Activated gamma-delta T cell treated with Interleukin-2 at 50 U/mL for 16 hours (primary cell): ENCODE results near the gene DENND2D.
A peak's percentile ranks its signal among the peaks of the same experiment; 100 is the strongest.
"Not testable (repeated sequence)": the region's sequence is repeated elsewhere in the genome, so short reads cannot be mapped to it uniquely, and the experiment has no call there.

Experiments
- DNase-seq: peaks from one replicate; pipeline ENCODE4 v3.0.0-alpha.2; 2020

Gene DENND2D

DNA sequence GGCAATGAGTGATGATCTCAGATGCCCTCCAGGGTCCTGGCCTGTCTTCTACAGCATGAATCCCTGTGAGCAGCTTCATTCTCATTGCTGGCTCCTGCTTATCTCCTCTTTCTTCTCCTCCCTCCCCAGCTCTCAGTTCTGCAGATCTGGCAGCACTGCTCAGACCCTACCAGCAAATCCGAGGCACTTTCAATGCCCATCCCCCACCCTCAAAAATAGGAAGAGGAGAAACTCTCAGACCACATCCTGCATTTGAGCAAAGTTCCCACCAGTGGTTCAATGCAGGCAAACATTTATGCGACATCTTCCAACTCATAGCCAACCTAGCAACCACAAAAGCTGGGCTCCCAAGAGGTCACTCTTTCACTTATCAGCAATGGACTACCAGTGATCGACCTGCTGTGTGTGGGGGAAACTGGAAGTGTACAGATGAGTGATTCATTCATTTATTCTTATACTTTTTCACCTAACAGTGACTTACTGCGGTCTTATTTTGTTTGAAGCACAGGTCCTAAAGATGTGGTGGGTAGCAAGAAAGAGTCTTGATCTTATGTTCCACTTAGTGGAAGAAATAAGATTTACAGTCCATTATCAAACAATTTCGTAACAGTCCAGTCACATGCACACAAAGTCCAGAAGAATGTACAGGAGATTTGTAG lies 21.3 kb upstream of the DENND2D start:
- DNase-seq, result peak; percentile 54

DNA sequence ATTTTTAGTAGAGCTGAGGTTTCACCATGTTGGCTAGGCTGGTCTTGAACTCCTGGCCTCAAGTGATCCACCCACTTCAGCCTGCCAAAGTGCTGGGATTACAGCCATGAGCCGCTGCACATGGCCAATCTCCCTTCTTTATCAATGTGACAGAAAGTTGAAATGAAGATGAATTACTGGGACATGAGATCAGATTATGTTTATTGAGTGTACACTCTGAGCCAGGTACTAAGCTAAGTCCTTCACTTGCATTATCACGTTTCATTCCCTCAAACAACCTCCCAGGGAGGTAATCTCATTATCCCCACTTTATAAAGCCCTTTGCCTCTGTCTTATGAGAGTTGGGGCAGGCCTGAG lies 20.8 kb upstream of the DENND2D start:
- no peak for DNase-seq

DNA sequence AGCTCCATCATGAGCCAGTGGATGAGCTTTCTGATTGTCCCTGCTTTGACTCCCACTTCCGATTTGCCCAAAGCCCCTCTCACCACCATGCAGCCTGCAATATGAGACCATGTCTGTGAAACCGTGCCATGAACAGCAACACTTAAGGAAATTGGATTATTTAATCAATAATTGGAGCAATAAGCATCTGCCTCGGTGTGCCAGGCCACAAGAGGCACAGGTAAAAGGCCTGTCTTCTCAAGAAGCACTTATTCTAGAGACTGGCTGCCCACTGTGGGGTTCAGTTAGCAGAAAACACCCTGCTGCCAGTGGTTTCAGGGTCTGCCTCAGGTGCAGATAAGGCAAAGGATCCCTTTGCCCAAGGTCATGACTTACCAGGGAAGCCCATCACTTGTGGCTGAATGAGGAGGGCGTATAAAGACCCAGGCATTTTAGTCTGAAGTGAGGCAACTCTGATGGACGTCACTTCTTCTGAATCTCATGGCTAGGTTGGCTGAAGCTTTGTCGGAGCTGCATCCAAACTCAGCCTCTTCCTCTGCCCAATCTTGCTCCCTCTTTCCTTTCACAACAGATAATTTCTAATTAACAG lies 19.9 kb upstream of the DENND2D start:
- DNase-seq, result no peak

DNA sequence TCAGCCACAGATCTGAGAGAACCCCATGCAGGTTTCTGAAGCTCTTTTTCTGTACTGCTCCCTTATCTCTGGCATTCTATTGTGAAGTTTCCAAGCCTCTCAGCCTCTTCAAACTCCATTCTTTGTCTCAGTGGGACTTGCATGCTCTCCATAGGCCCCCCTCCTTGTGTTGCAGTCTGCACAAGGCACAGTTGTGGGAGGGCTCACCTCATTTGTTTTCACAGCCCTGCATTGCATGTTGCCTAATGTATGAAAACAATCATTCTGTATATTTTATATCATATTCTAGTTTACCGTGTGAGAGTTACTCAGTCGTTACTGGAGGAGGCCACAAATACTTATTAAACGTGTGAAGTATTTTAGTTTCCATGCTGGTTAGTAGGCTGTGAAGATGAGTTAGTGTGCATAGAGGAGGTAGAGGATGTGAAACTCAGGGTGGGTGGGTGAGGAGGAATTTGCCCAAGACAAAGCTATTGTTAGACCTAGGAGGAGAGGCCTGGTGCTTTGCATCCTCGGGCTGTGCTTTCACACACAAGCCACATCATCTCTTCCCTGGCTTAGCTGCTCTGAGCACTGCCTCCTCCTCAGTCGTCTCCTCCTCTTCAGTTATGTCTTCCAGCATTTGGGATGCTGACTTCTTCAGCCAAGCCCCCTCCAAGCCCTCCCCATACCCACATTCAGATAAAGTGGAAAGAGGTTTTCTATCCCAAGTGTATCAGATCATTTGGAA lies 19.3 kb upstream of the DENND2D start:
- no peak for DNase-seq

DNA sequence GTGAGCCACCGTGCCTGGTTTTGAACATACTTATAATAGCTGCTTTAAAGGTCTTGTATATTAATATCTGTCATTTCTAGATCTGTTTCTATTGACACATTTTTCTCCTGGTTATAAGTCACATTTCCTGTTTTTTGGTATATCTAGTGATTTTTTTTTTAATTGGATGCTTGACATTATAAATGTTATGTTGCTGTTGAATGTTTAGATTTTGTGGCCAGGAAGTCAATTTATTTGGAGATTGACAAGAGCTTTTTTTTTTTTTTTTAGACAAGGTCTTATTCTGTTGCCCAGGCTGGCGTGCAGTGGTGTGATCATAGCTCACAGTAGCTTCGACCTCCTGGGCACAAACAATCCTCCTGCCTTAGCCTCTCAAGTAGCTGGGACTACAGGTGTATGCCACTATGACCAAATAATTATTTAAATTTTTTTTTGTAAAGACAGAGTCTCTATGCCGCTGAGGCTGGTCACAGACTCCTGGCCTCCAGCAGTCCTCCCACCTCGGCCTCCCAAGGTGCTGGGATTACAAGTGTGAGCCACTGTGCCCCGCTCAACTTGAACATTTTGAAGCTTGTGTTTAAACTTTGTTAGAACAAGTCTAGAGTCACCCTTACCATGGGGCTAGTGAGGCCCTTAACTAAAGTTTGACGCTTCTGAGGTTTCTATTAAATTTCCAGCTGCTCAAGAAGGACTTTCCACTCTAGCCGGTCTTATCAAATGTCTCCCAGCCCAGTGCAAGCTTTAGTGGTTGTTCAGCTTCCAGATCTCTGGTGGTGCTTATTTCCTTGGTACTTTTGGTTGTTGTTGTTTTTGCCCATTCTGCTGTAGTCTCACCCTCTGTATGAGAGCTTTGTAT lies 18.5 kb upstream of the DENND2D start:
- DNase-seq, result no peak

DNA sequence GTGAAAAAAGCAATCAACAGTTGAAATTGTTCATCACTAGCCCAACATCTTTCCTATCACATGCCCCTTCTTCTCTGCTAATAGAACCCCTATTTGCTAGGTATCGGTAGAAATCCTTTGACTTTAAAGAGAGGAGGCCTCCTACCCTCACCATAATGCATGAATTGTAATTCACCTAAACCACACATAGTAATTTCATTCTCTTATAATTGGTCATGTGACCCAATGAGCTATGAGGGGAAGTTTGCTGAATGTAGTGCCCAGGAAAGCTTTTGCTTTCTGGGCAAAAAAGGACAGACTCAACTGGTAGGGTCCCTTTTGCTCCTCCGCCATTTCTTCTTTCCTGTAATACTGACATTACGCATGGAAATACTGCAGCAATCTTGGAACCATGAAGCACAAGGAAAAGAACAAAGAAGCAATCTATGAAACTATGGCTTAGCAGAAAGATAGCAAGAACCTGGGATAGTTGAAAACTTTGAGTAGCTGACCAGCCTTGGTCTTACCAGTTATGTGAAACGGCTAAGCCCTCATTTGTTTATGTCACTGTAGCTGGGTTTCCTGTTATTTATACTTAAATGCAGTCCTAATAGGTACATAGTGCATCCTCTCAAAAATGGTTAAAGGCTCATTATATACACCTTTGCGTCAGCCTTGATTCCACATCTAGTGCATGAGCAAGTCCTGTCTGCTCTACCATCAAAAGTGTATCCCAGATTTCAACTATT lies 16.9 kb upstream of the DENND2D start:
- DNase-seq, result no peak

DNA sequence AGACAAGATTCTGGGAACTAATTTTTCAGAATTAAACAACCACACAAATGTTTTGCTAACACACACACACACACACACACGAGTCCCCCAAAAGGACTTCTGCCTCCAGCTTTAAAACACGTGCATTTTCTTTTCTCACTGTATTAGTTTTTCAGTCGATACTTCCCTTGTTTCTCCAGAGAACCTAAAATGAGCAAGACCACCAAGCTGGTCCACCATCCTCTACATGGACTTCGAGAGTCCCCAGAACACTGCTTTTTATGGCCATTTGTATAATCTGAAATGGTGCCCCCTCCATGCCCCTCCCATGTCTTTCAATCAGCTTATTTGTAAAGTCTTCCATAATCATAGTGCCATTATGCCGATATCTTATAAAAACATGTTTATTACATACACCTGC lies 16.3 kb upstream of the DENND2D start:
- no peak for DNase-seq

DNA sequence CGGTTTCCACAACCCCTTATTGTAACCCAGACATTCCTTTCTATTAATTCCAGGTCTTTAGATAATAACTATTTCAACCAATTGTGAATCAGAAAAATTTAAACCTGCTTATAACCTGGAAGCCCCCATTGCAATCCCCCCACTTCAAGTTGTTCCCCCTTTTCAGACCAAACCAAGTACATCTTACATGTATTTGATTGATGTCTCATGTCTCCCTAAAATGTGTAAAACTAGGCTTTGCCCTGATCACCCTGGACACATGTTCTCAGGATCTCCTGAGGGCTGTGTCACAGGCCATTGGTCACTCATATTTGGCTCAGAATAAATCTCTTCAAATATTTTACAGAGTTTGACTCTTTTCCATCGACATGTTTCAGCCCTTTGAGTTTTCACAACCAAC lies 14.8 kb upstream of the DENND2D start:
- DNase-seq, result not testable (repeated sequence)

DNA sequence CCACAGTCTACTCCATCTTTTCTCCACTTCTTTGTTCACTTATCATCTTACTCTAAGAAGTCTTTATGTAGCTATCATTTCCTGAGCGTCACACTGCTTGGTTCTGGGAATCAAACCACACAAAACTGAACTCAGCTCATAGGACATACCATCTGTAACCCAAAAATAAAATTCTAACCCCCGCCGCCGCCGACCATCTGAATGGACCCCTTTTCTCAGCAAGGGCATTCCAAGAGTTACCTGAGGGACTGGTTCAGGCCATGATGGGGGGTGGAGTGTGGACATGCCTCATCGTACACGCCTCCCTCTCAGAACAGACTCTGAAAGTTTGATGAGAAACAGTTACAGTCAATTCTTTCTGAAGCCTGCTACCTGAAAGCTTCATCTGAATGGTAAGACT lies 14.4 kb upstream of the DENND2D start:
- no peak for DNase-seq

DNA sequence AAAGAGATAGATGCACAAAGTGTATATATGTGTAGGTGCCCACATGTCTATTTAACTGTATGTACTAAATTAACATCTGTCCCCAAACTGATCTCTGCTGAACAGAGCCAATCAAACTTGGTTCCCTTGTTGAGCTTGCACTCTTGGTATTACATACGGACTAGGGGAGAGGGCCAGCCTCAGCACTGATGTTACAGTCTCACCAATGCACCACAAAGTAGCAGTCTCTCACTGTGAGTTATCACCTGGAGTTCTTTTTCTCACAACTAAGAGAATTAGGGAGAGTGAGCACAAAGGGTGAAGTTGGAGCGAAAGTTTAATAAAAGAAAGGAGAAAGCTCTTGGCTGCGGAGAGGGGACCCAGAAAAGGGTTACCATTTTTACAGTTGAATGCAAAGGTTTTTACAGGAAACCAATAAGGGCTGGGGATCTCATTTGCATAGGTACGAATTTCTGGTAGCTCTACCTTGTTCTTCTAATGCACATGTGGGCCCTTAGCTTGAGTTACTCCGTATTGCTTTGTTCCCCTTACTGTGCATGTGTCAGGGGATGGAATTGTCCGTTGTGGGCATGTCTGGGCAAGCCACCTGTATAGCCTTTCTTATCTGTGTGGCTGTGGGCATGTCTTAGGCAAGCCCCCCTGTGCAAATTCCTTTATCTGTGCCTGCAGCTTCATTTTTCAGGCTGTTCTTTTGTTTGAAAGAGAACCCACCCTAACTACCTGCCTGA lies 13.8 kb upstream of the DENND2D start:
- DNase-seq, result no peak

DNA sequence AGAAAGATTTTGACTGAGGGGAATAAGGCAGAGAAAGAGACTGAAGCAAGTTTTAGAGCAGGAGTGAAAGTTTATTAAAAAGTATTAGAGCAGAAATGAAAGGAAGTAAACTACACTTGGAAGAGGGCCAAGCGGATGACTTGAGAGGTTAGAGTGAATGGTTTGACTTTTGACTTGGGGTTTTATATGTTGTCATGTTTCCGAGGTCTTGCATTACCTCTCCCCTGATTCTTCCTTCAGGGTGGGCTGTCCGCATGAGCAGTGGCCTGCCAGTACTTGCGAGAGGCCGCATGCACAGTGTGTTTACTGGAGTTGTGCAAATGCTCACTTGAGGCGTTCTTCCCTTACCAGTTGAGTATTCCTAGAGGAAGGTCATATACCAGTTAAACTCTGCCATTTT lies 13.0 kb upstream of the DENND2D start:
- no peak for DNase-seq

DNA sequence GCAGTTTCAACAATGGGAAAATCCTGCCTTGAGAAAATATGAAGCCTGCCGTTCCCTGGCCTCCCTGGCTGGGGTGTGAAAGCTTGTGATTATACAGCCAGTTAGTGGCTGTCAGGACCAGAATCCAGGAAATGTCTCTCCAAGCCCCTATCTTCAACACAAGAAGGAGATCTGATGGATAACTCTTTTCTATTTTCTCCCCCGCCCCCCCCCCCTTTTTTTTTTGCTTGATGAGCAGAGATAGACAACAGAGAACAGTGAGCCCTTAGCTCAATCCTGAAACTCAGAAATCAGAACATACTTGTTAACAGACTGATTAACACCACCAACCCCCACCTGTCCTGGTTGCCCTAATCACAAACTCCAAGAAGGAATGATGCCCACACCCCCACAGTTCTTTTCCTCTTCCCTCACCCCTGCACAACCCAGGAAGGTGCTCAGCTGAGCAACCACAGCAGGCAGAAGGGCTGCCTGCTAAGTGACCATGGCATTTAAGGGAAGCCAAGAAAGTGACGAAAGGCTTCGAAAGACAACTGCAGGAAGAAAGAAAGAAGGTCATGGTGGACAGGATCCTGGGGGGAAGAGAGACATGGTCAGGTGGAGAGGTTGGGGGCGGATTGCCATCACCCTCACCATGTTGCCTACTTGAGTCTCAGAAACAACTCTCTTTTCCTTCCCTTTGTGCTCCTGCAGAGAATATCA lies 12.3 kb upstream of the DENND2D start:
- no peak for DNase-seq

DNA sequence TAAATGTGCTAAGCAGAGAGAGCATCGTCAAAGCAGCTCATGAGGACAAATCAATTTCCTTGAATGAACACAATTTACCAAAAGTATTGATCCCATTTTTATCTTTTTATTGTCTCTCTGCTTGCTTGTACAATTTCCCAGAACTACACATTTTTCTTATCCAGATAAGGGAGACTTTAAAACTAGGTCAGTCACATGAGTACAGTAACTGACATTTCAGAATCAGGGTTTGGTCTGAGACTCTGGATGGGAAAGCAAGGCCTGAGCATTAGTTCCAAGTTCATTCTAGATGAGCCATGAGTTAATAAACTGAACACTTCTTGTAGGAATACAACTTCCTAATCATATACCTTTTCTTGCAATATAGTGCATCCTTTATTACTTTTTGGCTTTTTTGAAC lies 11.5 kb upstream of the DENND2D start:
- no peak for DNase-seq

DNA sequence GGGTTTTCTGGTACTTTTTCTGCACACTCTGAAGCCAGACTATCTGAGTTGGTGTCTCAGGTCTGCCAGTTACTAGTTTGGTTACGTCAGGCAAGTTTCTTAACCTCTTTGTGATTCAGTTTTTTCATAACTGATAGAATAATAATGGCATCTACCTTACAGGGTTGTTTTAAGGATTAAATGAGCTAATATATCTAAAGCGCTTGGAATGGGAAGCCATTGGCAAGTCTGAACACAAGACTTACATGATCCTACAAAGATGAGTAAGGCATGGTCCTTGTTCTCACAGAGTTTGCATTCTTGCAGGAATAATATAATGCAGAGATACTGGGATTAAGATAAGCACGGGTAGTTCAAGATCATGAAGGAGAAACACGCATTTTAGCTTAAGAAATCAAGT lies 9.2 kb upstream of the DENND2D start:
- DNase-seq, result no peak

DNA sequence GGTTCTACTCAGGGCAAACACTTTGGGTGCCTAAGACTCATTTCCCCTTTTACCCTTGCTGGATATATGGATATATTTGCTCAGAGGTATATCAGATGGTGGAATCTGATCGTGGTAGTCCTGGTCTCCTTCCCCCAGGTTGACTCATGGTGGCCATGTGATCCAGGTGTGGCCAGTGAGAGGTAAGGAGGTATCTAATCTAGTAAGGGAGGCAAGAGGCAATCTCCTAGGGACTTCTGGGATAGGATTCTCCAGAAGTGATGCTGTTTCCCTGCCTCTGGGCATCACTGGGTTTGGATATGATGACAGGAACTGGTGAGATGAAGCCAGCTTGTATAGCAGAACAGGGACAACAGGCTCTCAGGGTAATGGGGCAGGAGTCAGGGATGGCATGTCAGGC lies 8.5 kb upstream of the DENND2D start:
- DNase-seq, result no peak

DNA sequence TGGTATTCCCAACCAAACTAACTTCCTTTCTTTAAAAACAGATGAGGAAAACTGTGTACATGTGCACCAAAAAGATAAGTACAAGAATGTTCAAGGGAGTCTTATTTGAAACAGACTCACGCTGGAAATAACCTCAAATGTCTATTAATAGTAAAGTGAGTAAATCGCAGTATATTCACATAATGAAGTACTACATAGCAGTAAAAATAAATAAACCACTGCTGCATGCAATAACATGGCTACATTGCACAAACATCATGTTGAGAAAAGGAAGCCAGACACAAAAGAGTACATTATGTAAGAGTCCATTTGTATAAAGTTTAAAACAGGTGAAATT lies 5.2 kb upstream of the DENND2D start:
- no peak for DNase-seq

DNA sequence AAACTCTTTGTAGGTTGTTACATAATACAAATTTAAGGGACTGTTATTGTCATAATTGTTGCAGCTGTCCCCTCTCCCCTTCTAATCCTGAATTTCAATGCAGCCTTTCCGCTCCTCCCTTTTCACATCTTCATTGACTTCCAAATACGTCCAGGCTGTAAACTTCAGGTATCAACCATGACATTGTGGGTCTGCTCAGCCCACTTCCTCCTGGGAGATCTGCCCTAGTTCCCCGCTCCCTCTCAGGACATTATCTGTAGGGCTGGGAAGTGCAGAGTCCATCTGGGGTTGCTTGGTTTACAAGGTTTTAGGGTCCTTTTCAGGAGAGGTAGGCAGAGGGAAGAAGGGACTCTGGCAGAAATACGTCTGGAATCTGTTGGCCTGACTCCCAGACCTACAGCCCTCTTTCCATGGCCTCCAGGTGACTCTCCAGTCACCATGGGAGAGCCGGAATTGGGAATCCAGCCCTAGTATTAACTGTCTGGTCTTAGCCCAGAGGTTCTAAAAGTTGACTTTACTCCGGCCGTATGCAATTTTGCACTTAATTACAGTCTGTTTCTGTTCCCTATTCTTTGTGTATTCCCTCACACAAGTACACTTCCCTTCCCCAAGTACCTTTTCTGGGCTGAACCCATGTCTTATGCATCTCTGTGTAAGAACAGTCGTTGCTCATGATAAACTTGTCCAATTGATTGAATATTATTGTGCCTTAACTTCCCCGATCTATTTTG lies 4.7 kb upstream of the DENND2D start:
- no peak for DNase-seq

DNA sequence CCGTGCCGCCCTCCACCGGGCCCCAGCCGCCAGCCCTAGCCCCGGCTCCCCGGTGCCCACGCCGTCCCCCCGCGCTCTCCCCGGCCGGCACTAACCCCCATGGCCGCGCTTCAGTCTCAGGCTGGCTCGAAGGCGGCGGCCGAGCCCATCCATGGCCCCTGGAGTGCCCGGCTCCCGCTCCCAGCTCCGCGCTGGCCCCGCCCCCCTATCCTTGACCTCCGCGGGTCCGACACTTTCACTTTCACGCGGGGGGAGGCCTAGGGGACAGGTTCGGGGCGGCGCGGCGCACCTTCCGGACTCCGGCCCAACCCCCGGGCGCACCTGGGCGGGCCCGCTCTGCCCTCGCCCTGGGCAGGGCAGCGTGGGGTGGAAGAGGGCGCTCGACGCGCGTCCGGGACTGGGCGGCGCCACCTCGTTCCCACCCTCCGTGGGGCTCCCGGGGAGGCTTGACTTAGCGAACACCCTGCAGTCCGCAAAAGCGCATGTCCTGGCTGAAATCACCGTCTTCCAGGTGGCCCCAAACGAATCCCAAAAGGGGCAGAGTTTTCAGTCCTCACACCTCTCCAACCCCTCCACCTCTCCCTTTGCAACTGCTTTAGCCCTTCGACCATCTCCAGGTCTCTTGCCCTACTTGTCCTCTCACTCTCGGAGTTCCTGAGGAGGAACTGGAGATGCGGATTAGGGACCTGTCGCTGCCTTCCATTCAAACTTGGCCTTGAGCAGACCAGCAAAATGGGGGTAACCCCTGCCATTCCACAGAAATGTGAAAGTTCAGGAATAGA lies 3.9 kb upstream of the DENND2D start:
- peak; percentile 75 for DNase-seq

DNA sequence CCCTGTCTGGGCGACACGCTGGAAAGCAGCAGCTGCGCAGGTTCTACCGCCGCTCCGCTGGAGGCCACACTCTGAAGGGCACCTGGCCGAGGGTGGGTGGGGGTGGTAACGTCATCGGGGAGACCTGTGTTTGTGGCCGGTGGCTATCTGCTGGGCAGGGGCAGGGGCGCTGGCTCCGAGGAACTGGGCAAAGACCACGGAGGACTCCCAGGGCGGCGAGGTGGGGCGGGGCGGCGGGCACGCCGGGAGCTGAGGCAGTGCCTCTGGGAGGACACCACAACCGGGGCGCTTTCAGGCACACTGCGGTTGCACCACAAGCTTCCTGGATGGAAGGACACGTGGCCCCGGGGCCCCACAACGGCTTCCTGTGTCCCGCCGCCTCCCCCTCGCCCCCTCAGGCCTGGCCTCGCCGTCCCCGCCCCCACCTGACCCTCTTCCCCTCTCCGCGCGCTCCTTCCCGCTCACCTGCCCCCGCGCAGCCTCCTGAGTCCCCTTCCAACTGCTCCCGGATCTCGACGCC lies 3.3 kb upstream of the DENND2D start:
- DNase-seq, result peak; percentile 89
